Panc1 (cell line): ENCODE measurements around the gene PLCB1.

ENCODE experiments used
- CTCF ChIP-seq: fragments of 450-650 bp; IDR thresholded peaks from 2 replicates; pipeline ENCODE4 v1.5.1; 2017; ENCODE audit warnings: mild to moderate bottlenecking
- SIN3A ChIP-seq: IDR thresholded peaks from 2 replicates; pipeline ENCODE4 v1.6.1; 2012; ENCODE audit warnings: low read depth, mild to moderate bottlenecking, low read length, moderate library complexity, borderline replicate concordance; ENCODE audit not compliant: insufficient read depth

DNA sequence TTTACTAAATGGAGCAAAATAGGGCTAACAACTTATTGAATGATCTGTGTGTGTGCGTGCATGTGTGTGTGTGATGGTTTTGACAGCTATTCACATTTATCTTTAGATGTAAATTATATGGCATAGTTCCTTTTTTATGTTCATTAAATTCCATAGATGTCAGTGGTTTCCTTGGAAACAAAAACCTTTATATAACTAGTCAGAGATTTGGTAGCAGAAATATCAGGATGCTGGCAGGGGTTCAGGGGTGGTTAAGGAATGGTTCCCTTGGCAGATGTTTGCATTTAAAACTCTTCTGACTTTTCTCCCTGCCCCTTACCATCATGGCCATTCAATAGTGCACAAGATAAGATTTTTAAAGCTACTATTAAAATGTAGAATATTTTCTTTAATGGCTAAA is 256.6 kb downstream of the PLCB1 start:
- TF ChIP-seq CTCF (no peak), SIN3A (no peak)
